Activated naive CD4-positive, alpha-beta T cell treated with anti-CD3 and anti-CD28 coated beads, Interleukin-2, amount 50 U/mL, for 24 hours (primary cell): ENCODE results near the gene CACNA1B.

Experiments
- H3K27ac Mint-ChIP-seq: one replicate; pipeline ENCODE4 v1.8.0; 2021; ENCODE audit warnings: mild to moderate bottlenecking, mixed read lengths
- H3K27me3 Mint-ChIP-seq: one replicate; pipeline ENCODE4 v1.8.0; 2021; ENCODE audit warnings: mixed read lengths
- H3K36me3 Mint-ChIP-seq: one replicate; pipeline ENCODE4 v1.8.0; 2021; ENCODE audit warnings: mixed read lengths
- H3K4me1 Mint-ChIP-seq: one replicate; pipeline ENCODE4 v1.8.0; 2021; ENCODE audit warnings: mixed read lengths
- H3K4me3 Mint-ChIP-seq: one replicate; pipeline ENCODE4 v1.8.0; 2021; ENCODE audit warnings: mild to moderate bottlenecking, mixed read lengths
- H3K9me3 Mint-ChIP-seq: one replicate; pipeline ENCODE4 v1.8.0; 2021; ENCODE audit warnings: mixed read lengths

Gene CACNA1B

DNA sequence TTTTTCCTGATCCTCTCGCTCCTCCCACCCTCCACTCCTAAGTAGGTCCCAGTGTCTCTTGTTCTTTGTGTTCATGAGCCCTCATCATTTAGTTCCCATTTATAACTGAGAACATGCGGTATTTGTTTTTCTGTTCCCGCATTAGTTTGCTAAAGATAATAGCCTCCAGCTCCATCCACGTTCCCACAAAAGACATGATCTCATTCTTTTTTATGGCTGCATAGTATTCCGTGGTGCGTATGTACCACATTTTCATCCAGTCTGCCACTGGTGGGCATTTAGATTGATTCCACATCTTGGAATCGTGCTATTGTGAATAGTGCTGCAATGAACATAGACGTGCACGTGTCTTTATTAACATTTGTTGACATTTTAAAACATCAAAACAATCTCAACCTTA is 34.2 kb upstream of the CACNA1B start:
- no peak overlapping the region for H3K4me3 Mint-ChIP-seq

GRCh38 chr9:137851516-137852267 is 25.9 kb upstream of the CACNA1B start:
- Mint-ChIP-seq H3K9me3 (peaks cover 12% of the 10 kb centered on the region), H3K4me1 (no peaks in the 10 kb centered on the region), H3K27ac (no peak overlapping the region), H3K4me3 (no peak overlapping the region), H3K27me3 (no peaks in the 10 kb centered on the region), H3K36me3 (peaks cover 12% of the 10 kb centered on the region)

More for the DNA sequence above, 34.2 kb upstream of the CACNA1B start:
- H3K4me1 Mint-ChIP-seq = no peaks in the 10 kb centered on the region
- H3K27me3 Mint-ChIP-seq = no peaks in the 10 kb centered on the region
- H3K27ac Mint-ChIP-seq = no peak overlapping the region
- no peaks in the 10 kb centered on the region for H3K9me3 Mint-ChIP-seq
- no peaks in the 10 kb centered on the region for H3K36me3 Mint-ChIP-seq

DNA sequence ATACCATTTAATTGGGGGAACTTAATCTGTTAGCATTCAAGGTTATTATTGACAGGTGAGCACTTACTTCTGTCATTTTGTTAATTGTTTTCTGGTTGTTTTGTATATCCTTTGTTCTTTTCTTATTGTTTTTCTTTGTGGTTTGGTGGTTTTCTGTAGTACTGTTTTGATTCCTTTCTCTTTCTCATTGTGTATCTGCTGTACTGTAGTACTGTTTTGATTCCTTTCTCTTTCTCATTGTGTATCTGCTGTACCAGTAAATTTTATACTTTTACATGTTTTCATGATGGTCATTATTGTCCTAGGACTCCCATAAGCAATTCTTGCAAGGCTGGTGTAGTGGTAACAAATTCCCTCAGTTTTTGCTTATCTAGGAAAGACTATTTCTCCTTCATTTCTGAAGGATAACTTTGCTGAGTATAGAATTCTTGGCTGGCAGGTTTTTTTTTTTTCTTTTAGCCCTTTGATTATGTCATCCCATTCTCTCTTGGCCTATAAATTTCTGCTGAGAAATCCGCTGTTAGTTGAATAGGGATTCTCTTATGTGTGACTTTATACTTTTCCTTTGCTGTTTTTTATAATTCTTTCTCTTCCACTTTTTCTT is 24.1 kb upstream of the CACNA1B start:
- Mint-ChIP-seq H3K27me3 (no peaks in the 10 kb centered on the region), H3K27ac (no peak overlapping the region), H3K36me3 (peaks cover 12% of the 10 kb centered on the region)

GRCh38 chr9:137860361-137860760 is 17.2 kb upstream of the CACNA1B start:
- Mint-ChIP-seq H3K4me3 (no peak overlapping the region), H3K27me3 (peaks cover 1% of the 10 kb centered on the region), H3K9me3 (peaks cover 21% of the 10 kb centered on the region), H3K4me1 (no peaks in the 10 kb centered on the region), H3K27ac (no peak overlapping the region), H3K36me3 (peaks cover 15% of the 10 kb centered on the region)

More for the DNA sequence above, 24.1 kb upstream of the CACNA1B start:
- H3K9me3 Mint-ChIP-seq = peaks cover 12% of the 10 kb centered on the region
- H3K4me1 Mint-ChIP-seq = no peaks in the 10 kb centered on the region
- H3K4me3 Mint-ChIP-seq = no peak overlapping the region

DNA sequence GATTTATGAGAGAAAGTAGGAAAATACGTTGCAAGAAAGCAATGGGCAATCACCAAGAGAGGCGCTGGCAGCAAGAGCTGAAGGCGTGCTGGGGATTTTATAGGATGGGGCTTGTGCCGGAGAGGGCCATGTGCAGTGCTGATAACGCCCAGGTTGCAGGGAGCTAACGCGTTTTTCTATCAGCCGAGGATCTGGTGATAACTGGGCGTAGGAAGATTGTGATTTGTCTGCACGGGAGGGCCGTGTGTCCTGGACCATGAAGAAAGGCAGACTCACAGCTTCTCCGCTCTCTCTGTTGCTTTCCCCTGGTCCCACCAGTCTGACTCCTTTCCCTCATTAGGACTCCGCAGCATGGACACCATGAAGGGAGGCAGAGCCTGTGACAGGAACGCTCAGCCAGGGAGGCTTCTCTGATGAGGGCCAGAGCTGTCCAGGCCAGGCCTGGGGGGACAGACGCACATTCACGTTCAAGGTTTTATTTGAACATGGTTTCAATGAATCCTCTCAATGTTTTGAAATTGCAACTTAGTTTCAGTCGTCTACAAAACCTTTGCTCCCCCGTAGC is 11.9 kb upstream of the CACNA1B start:
- peaks cover 8% of the 10 kb centered on the region for H3K27me3 Mint-ChIP-seq
- peaks cover 6% of the 10 kb centered on the region for H3K9me3 Mint-ChIP-seq
- no peaks in the 10 kb centered on the region for H3K4me1 Mint-ChIP-seq
- no peak overlapping the region for H3K4me3 Mint-ChIP-seq
- peaks cover 4% of the 10 kb centered on the region for H3K36me3 Mint-ChIP-seq
- no peak overlapping the region for H3K27ac Mint-ChIP-seq

DNA sequence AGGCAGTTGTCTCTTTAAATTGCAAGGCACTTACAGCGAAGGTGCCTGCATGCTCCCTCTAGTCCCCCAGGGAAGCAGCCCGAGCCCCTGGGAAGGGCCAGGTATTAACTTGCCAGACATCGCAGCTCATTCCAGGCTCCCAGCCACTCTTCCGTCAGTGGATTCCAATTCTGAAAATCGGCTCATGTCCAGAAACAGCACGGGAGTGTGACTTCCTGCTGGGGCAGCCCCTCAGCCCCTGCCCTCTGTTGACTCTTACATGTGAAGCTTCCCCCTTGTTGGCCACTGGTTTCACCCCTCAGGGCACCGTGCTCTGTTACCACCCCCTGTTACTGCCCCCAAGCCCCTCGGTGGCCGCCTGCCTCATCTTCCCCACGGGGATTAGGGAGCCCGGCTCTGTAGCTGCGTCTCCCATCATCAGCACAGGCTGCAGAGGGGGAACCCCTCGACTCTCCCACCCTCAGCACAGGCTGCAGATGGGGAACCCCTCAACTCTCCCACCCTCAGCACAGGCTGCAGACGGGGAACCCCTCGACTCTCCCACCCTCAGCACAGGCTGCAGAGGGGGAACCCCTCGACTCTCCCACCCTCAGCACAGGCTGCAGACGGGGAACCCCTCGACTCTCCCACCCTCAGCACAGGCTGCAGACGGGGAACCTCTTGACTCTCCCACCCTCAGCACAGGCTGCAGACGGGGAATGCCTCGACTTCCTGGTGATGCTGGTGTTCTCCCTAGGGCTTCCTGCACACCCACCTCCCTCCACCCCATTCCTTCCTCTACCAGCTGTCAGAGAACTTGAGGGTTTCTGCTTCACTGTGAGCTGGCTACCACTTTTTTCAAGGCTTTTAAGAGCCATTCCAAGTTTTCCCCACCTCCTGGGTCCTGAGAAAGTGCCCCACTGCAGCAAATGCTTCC is 11.1 kb upstream of the CACNA1B start:
- H3K36me3 Mint-ChIP-seq = peaks cover 1% of the 10 kb centered on the region
- H3K27ac Mint-ChIP-seq = no peak overlapping the region
- no peak overlapping the region for H3K4me3 Mint-ChIP-seq
- peaks cover 8% of the 10 kb centered on the region for H3K27me3 Mint-ChIP-seq
- H3K4me1 Mint-ChIP-seq = no peaks in the 10 kb centered on the region
- peaks cover 6% of the 10 kb centered on the region for H3K9me3 Mint-ChIP-seq

DNA sequence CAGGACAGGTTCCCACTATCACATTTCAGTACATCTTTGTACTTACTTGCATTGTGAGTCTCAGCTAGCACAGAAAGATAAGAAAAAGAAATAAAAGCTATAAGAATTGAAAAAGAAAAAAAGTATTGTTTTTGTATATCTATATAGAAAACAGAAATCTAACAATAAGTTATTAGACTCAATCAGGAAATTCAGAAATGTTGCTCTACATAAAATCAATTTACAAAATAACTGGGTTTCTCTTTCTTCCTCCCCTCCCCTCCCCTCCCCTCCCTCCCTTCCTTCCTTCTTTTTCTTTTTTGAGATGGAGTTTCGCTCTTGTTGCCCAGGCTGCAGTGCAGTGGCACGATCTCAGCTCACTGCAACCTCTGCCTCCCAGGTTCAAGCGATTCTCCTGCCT is 7.2 kb upstream of the CACNA1B start:
- Mint-ChIP-seq H3K4me1 (no peaks in the 10 kb centered on the region), H3K36me3 (no peaks in the 10 kb centered on the region), H3K27ac (no peak overlapping the region), H3K9me3 (no peaks in the 10 kb centered on the region), H3K4me3 (no peak overlapping the region), H3K27me3 (peaks cover 18% of the 10 kb centered on the region)

DNA sequence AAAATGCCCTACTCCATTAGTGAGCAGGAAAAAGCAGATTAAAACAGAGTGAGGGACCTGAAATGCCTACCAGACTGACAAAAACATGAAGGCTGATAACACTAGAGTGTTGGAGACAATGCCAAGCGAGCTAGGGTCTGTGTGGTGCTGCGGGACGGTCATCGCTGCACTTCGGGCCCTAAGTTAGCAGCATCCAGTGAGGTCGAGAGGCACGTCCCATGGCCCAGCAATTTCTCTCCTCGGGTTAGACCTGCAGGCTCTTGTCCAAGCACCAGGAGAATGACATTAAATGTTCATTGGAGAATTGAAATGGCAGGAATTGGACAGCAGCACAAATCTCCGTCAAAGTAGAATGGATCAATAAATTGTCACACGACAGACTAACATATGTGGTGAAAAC is 5.3 kb upstream of the CACNA1B start:
- H3K27ac Mint-ChIP-seq = no peak overlapping the region
- no peak overlapping the region for H3K4me3 Mint-ChIP-seq
- peaks cover 3% of the 10 kb centered on the region for H3K4me1 Mint-ChIP-seq
- no peaks in the 10 kb centered on the region for H3K9me3 Mint-ChIP-seq
- peaks cover 26% of the 10 kb centered on the region for H3K27me3 Mint-ChIP-seq
- no peaks in the 10 kb centered on the region for H3K36me3 Mint-ChIP-seq

- H3K9me3 Mint-ChIP-seq = no peaks in the 10 kb centered on the region
- H3K36me3 Mint-ChIP-seq = no peaks in the 10 kb centered on the region
- peaks cover 22% of the 10 kb centered on the region for H3K27me3 Mint-ChIP-seq
- no peak overlapping the region for H3K4me3 Mint-ChIP-seq
- no peak overlapping the region for H3K27ac Mint-ChIP-seq
- H3K4me1 Mint-ChIP-seq = peaks cover 3% of the 10 kb centered on the region
Measured at GRCh38 chr9:137873408-137873807, 4.2 kb upstream of the CACNA1B start.

DNA sequence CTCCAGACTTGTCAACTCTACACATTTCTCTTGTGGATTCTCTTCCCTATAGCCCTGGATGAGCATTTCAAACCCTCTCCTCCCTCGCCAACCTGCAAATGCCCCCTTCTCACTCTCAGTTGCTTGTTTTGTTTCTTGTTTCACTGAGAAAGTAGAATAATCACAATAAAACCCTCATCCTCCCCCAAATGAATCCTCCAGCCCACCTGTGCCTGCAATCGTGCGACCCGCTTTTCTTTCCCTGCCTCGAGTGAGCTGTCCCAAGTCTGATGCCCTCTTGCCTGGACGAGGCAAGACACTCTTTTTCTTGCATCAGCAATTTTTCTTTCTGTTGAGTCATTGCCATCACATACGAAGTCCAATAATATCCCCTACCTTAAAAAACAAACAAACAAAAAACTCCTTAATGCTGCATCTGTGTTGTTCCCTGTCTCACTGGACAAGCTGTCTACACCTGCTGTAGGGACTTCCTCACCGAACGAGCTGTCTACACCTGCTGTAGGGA is 3.7 kb upstream of the CACNA1B start:
- Mint-ChIP-seq H3K4me1 (peaks cover 3% of the 10 kb centered on the region), H3K36me3 (no peaks in the 10 kb centered on the region), H3K9me3 (no peaks in the 10 kb centered on the region), H3K27me3 (peaks cover 20% of the 10 kb centered on the region), H3K27ac (no peak overlapping the region), H3K4me3 (no peak overlapping the region)

DNA sequence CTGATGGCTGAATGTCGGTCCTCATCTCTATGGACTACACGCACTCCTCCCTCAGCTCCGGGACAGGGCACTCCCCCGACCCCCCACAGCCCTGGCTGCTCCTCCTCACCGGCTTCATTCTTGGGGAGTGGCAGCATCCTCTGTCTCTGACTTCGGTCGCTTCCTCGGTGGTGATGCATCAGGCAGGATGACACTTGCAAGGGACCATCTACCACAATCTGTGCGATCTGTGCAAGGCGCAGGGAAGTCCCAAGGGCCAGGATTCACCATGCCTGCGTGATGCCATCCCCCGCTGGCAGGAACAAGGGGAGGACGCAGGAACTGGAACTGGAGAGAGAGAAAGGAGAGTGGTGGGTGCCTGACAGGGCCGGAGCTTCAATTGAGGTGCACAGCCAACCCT is 2.2 kb upstream of the CACNA1B start:
- H3K36me3 Mint-ChIP-seq = no peaks in the 10 kb centered on the region
- H3K4me3 Mint-ChIP-seq = no peak overlapping the region
- H3K4me1 Mint-ChIP-seq = peaks cover 3% of the 10 kb centered on the region
- no peak overlapping the region for H3K27ac Mint-ChIP-seq
- peaks cover 30% of the 10 kb centered on the region for H3K27me3 Mint-ChIP-seq
- H3K9me3 Mint-ChIP-seq = no peaks in the 10 kb centered on the region

DNA sequence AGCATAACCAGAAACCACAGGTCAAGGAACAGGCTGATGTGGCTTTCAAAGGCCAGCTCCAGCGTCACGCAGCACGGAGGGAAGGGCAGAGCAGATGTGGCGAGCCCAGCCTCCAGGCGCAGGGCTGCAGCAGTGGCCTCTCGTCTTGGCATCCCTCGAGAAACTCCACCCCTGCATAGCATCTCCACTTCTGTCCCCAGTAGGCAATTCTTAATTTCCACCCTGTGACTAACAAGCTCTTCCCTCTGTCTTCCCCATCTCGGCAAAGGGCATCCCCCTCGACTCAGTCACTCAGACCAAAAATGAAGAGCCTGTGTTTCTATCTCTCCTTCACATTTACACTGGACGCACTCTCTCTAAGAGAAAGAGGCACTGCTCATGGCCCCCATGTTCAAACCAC is 1.7 kb upstream of the CACNA1B start:
- Mint-ChIP-seq H3K27me3 (peaks cover 30% of the 10 kb centered on the region), H3K4me3 (no peak overlapping the region), H3K36me3 (no peaks in the 10 kb centered on the region), H3K27ac (no peak overlapping the region), H3K4me1 (peaks cover 3% of the 10 kb centered on the region), H3K9me3 (no peaks in the 10 kb centered on the region)

GRCh38 chr9:137876269-137876668 is 1.3 kb upstream of the CACNA1B start:
- H3K36me3 Mint-ChIP-seq = no peaks in the 10 kb centered on the region
- peaks cover 30% of the 10 kb centered on the region for H3K27me3 Mint-ChIP-seq
- H3K4me3 Mint-ChIP-seq = peak overlapping the region; percentile 68
- H3K4me1 Mint-ChIP-seq = peaks cover 3% of the 10 kb centered on the region
- H3K27ac Mint-ChIP-seq = no peak overlapping the region
- no peaks in the 10 kb centered on the region for H3K9me3 Mint-ChIP-seq

DNA sequence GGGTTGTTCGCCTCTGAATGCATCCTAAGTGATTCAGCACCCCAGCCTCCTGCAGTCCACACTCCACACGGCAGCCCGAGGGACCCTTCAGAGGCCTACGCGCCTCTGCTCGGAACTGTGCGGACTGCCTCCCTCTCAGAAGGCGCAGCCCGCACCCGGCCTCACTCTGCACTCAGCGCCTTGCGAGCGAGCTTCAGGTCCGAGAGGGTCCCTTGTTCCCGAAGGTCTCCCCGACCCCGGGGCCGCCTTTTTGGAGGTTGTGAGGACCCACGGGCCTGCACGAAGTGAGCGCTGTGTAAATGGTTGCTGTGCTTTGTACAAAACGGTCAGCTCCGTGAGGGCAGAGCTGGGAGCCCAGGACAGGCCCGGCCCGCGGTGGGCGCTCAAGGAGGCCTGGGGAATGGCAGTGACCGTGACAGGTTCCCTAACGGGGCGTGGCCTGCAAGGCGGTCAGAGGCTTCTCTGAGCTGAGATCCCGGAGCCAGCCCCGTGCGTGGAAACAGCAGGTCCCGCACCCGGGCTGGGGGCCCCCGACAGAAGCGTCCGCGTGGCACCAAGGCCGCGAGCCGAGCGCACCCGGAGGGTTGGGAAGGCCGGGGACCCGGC is 698 bp upstream of the CACNA1B start:
- Mint-ChIP-seq H3K36me3 (no peaks in the 10 kb centered on the region), H3K4me3 (peak overlapping the region; percentile 68), H3K4me1 (peaks cover 3% of the 10 kb centered on the region), H3K9me3 (no peaks in the 10 kb centered on the region), H3K27me3 (peaks cover 34% of the 10 kb centered on the region), H3K27ac (no peak overlapping the region)
